Panc1 (cell line): ENCODE results near the gene ISY1. TPM values are rescaled to one million over a fixed set of nuclear protein-coding genes. Genes with fewer than 3 reads are reported as not detected.
"Not testable (repeated sequence)": the region's sequence is repeated elsewhere in the genome, so short reads cannot be mapped to it uniquely, and the experiment has no call there.

Experiments used
- ATAC-seq: fragments of 200-7000 bp; cut with Tn5 transposase; 2 replicates; pipeline ENCODE4 v1.9.1; 2020; ENCODE audit warnings: mild to moderate bottlenecking, moderate library complexity
- BruUV-seq: library from RNA; stranded (reverse); fragments of 400-500 nt; replicated peaks from 2 replicates; lab custom pipeline; 2021; lab: Mats Ljungman, UMichigan
- CTCF ChIA-PET: fragments of 300-600 bp; sonication (Branson Sonifier 250); formaldehyde crosslinking; loops from one replicate; lab custom pipeline; 2022; ENCODE audit warnings: antibody characterized with exemption; lab: Charles Lee
- POLR2A ChIA-PET: fragments of 300-600 bp; sonication (Branson Sonifier 250); formaldehyde crosslinking; loops from one replicate; lab custom pipeline; 2022; ENCODE audit warnings: antibody characterized with exemption; lab: Charles Lee
- DNase-seq: peaks from one replicate; pipeline ENCODE4 v3.0.0-alpha.2; 2010; ENCODE audit warnings: low read depth, low spot score
- H3K27ac ChIP-seq: 2 replicates; pipeline ENCODE4 v1.5.1; 2011; ENCODE audit warnings: mild to moderate bottlenecking, low read length, inconsistent platforms
- H3K27me3 ChIP-seq: fragments of 200-500 bp; sonication (Bioruptor generic); 2 replicates; pipeline ENCODE4 v1.6.0; 2014; ENCODE audit warnings: low read length, inconsistent platforms; ENCODE audit not compliant: control insufficient read depth, insufficient read depth
- H3K36me3 ChIP-seq: fragments of 200-500 bp; sonication (Bioruptor generic); 2 replicates; pipeline ENCODE4 v1.5.1; 2014; ENCODE audit warnings: inconsistent platforms, mild to moderate bottlenecking, low read length, moderate library complexity; ENCODE audit not compliant: control insufficient read depth, insufficient read depth
- H3K4me1 ChIP-seq: 2 replicates; pipeline ENCODE4 v1.5.1; 2011; ENCODE audit warnings: inconsistent platforms, mild to moderate bottlenecking, low read length, moderate library complexity; ENCODE audit not compliant: control insufficient read depth, insufficient read depth
- H3K4me3 ChIP-seq, 2 experiments: 2 replicates each; pipeline ENCODE4 v1.5.1; 2011 to 2012; ENCODE audit warnings: low read depth in 2 of 2, low read length in 2 of 2, mild to moderate bottlenecking in 2 of 2, inconsistent platforms in 1 of 2, moderate library complexity in 1 of 2
- H3K9me3 ChIP-seq: fragments of 200-500 bp; sonication (Bioruptor generic); 2 replicates; pipeline ENCODE4 v1.5.1; 2014; ENCODE audit warnings: low read depth, mild to moderate bottlenecking, inconsistent platforms, low read length, moderate library complexity; ENCODE audit not compliant: control insufficient read depth, insufficient read depth
- POLR2AphosphoS5 ChIP-seq: IDR thresholded peaks from 2 replicates; pipeline ENCODE4 v1.6.1; 2012; ENCODE audit warnings: mild to moderate bottlenecking, low read depth, low read length, moderate library complexity
- SIN3A ChIP-seq: IDR thresholded peaks from 2 replicates; pipeline ENCODE4 v1.6.1; 2012; ENCODE audit warnings: low read depth, mild to moderate bottlenecking, low read length, moderate library complexity, borderline replicate concordance; ENCODE audit not compliant: insufficient read depth
- TCF7L2 ChIP-seq: IDR thresholded peaks from 2 replicates; pipeline ENCODE4 v1.6.1; 2011; ENCODE audit warnings: mild to moderate bottlenecking, low read depth, low read length, inconsistent platforms
- in situ Hi-C: cut with HindIII; loops from 2 replicates; pipeline ENCODE4 v1.10.0; 2016; ENCODE audit warnings: low sequenced_read_pairs, low pct_unique_long_range_greater_than_20kb
- intact Hi-C: fragments of 100-400 bp; cut with micrococcal nuclease; formaldehyde crosslinking; loops from one replicate; pipeline ENCODE4 v1.10.0; 2022; ENCODE audit not compliant: unreplicated experiment
- total RNA-seq: library from RNA; stranded (reverse); gene quantifications from one replicate; pipeline ENCODE4 v1.2.1, GENCODE V29; 2021; ENCODE audit not compliant: unreplicated experiment
- TF ChIP-seq, protein P1 (sequence below), 2 experiments: IDR thresholded peaks; 2 replicates each; pipeline ENCODE4 v1.6.1; 2011 to 2012; ENCODE audit warnings: low read depth in 2 of 2, control low read depth in 1 of 2, low read length in 1 of 2, mild to moderate bottlenecking in 1 of 2, moderate library complexity in 1 of 2; ENCODE audit not compliant: insufficient read depth in 1 of 2
- TF ChIP-seq, protein P2 (sequence below): fragments of 450-650 bp; IDR thresholded peaks from 2 replicates; pipeline ENCODE4 v1.5.1; 2017; ENCODE audit warnings: mild to moderate bottlenecking

The ISY1 gene
- total RNA-seq, 1 experiment from 2014 or later, result 45.7 TPM

DNA sequence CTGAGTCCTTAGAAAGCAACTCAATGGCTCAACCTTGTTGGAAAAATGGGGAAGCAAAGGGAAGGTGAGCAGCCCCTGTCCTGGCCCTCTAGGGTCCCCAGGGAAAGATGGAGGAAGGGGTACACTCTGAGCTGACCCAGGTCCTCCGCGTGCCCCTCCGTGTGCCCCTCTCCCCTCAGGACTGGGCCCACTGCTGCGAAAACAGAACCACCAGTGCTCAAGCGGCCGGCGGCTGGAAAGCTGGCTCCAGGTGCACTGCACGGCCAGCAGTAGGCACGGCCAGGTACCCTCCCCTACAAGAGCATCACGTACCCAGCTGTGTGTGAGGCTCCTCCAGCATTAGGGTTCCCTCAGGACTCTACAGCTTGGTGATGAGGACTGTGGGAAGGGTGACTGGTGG lies 65.6 kb downstream of the ISY1 start:
- TF ChIP-seq, protein P1, sequence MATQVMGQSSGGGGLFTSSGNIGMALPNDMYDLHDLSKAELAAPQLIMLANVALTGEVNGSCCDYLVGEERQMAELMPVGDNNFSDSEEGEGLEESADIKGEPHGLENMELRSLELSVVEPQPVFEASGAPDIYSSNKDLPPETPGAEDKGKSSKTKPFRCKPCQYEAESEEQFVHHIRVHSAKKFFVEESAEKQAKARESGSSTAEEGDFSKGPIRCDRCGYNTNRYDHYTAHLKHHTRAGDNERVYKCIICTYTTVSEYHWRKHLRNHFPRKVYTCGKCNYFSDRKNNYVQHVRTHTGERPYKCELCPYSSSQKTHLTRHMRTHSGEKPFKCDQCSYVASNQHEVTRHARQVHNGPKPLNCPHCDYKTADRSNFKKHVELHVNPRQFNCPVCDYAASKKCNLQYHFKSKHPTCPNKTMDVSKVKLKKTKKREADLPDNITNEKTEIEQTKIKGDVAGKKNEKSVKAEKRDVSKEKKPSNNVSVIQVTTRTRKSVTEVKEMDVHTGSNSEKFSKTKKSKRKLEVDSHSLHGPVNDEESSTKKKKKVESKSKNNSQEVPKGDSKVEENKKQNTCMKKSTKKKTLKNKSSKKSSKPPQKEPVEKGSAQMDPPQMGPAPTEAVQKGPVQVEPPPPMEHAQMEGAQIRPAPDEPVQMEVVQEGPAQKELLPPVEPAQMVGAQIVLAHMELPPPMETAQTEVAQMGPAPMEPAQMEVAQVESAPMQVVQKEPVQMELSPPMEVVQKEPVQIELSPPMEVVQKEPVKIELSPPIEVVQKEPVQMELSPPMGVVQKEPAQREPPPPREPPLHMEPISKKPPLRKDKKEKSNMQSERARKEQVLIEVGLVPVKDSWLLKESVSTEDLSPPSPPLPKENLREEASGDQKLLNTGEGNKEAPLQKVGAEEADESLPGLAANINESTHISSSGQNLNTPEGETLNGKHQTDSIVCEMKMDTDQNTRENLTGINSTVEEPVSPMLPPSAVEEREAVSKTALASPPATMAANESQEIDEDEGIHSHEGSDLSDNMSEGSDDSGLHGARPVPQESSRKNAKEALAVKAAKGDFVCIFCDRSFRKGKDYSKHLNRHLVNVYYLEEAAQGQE (IDR thresholded peaks at IDR 0.05; ENCODE audit: insufficient read depth in 1 of 2, low read depth in 2 of 2, low read length in 1 of 2), result no peak
- TF ChIP-seq, protein P2, sequence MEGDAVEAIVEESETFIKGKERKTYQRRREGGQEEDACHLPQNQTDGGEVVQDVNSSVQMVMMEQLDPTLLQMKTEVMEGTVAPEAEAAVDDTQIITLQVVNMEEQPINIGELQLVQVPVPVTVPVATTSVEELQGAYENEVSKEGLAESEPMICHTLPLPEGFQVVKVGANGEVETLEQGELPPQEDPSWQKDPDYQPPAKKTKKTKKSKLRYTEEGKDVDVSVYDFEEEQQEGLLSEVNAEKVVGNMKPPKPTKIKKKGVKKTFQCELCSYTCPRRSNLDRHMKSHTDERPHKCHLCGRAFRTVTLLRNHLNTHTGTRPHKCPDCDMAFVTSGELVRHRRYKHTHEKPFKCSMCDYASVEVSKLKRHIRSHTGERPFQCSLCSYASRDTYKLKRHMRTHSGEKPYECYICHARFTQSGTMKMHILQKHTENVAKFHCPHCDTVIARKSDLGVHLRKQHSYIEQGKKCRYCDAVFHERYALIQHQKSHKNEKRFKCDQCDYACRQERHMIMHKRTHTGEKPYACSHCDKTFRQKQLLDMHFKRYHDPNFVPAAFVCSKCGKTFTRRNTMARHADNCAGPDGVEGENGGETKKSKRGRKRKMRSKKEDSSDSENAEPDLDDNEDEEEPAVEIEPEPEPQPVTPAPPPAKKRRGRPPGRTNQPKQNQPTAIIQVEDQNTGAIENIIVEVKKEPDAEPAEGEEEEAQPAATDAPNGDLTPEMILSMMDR, result no peak
- no peak for TF ChIP-seq POLR2AphosphoS5
- no peak for TF ChIP-seq SIN3A
- no peak for TF ChIP-seq TCF7L2
- POLR2A ChIA-PET, result no interaction called here
- intact Hi-C loops, result no loop called here

DNA sequence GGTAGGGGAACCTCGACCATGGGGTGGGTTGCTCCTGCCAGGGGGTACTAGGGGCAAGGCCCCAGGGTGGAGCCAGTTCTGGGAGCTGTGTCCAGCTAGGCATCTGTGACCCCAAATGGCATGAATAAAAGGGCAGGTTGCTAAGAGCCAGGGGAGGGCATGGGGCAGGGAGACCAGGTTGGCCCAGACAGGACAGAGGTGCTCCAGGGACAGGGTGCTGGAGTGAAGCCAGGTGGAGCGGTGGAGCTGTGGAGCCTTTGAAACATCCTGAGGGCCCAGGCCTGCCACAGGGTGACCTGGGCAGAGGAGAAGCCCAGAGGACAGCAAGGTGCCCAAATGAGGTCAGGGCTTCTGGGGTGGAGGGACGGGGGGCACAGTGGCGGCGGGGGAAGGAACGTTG lies 72.6 kb downstream of the ISY1 start:
- H3K4me3 ChIP-seq, H3K27ac ChIP-seq, H3K27me3 ChIP-seq, in situ Hi-C loops, CTCF ChIA-PET, H3K4me1 ChIP-seq, H3K36me3 ChIP-seq, BruUV-seq, POLR2A ChIA-PET, DNase-seq, H3K9me3 ChIP-seq: not testable (repeated sequence)
- intact Hi-C loops, result loop anchor here (10.0 kb wide), 1 partner anchor 114 kb away; no protein-coding TSS in a partner anchor
- peak; percentile 14; the same call in 1 of the 2 replicates for ATAC-seq

More for the DNA sequence above, 65.6 kb downstream of the ISY1 start:
- Histone ChIP-seq H3K27me3 (no peaks in the 10 kb centered on the region), H3K4me1 (no peaks in the 10 kb centered on the region), H3K27ac (no peak overlapping the region), H3K9me3 (no peaks in the 10 kb centered on the region), H3K36me3 (no peaks in the 10 kb centered on the region), H3K4me3 (no peak overlapping the region)
- no TSS peak for BruUV-seq
- DNase-seq, result no peak
- in situ Hi-C loops, result no loop called here
- CTCF ChIA-PET, result no interaction called here
- no peak for ATAC-seq

DNA sequence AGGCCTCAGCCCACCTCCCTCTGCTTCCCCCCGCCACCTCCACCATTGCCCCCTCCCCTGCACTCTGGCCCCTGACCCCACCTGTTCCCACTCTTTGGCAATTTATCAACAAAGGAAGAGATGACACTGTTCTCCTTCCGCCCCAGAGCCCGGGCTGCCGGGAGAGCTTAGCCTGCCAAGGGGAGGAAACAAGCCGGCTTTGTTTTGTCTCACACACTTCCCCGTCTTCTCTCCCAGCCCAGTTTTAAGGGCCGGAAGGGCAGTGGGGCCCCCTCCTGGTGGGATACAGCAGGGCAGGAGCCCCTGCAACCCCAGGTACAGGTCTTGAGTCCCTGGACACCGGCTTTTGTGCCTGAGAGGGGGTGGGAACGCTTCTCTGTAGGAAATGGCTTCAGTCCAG lies 73.0 kb downstream of the ISY1 start:
- ATAC-seq, result peak; percentile 82
- H3K36me3 ChIP-seq, BruUV-seq, H3K27me3 ChIP-seq, DNase-seq, H3K9me3 ChIP-seq, CTCF ChIA-PET, POLR2A ChIA-PET, H3K27ac ChIP-seq, H3K4me1 ChIP-seq, H3K4me3 ChIP-seq, in situ Hi-C loops: not testable (repeated sequence)
- intact Hi-C loops, result loop anchor here (10.0 kb wide), 1 partner anchor 113 kb away; no protein-coding TSS in a partner anchor
